Measurements from ENCODE around the gene CBL. TPM values are rescaled to one million over a fixed set of nuclear protein-coding genes. Genes with fewer than 3 reads are reported as not detected.

CBL gene
- total RNA-seq, 1 experiment from 2014 or later: 56.4 TPM

- H3T11ph ChIP-seq (ENCODE audit: low read length): no peak overlapping the region
- H3K14ac ChIP-seq (ENCODE audit: insufficient read depth, low read length): no peak overlapping the region
- Mint-ChIP-seq H3K27ac (no peak overlapping the region), H3K4me1 (no peaks in the 10 kb centered on the region), H3K36me3 (ENCODE audit: insufficient read depth in 1 of 3, low read depth in 3 of 3) (peaks cover 40 to 72% (median 58%) of the 10 kb centered on the region in 3 experiments; a peak in 6 of 7 replicates), H3K27me3 (ENCODE audit: low read depth) (no peaks in the 10 kb centered on the region), H3K9me3 (peaks cover 0 to 4% of the 10 kb centered on the region in 2 experiments; a peak in 2 of 5 replicates), H3K4me3 (no peak overlapping the region)
- no peaks in the 10 kb centered on the region for H3K23me2 ChIP-seq (ENCODE audit: insufficient read length, low read depth, low read length, poor library complexity, severe bottlenecking)
- H2BK120ac ChIP-seq (ENCODE audit: low read depth, low read length, poor library complexity, severe bottlenecking): no peak overlapping the region
- TF ChIP-seq CTCF (conservative IDR thresholded peaks at IDR 0.05): no peak
- no peak overlapping the region for H3K56ac ChIP-seq (ENCODE audit: insufficient read length, low read depth, low read length)
- H3K27ac ChIP-seq (ENCODE audit: insufficient read length, low read depth, low read length): no peak overlapping the region
- no peak overlapping the region for H2BK20ac ChIP-seq (ENCODE audit: low read depth, low read length, poor library complexity, severe bottlenecking)
- H2BK15ac ChIP-seq (ENCODE audit: low read depth, low read length): no peak overlapping the region
- no peak overlapping the region for H2BK5ac ChIP-seq (ENCODE audit: insufficient read length, low read length)
- no peak overlapping the region for H3K4ac ChIP-seq (ENCODE audit: low read depth, low read length)
- H3K9me3 ChIP-seq (ENCODE audit: control insufficient read depth, low read depth, low read length): no peaks in the 10 kb centered on the region
- no peaks in the 10 kb centered on the region for H3K4me1 ChIP-seq (ENCODE audit: insufficient read depth, low read length)
- no peak overlapping the region for H2AK5ac ChIP-seq (ENCODE audit: insufficient read length, low read length)
- H4K91ac ChIP-seq (ENCODE audit: insufficient read length, low read depth, low read length): no peak overlapping the region
- no peaks in the 10 kb centered on the region for H3K79me2 ChIP-seq (ENCODE audit: insufficient read depth, low read length)
- no peaks in the 10 kb centered on the region for H3K27me3 ChIP-seq (ENCODE audit: insufficient read depth, low read length)
- no peaks in the 10 kb centered on the region for H3K79me1 ChIP-seq (ENCODE audit: insufficient read depth, low read depth, low read length, poor library complexity, severe bottlenecking)
- H3K9ac ChIP-seq (ENCODE audit: extremely low read depth, insufficient read length, low read length): no peak overlapping the region
- no peak overlapping the region for H2AFZ ChIP-seq (ENCODE audit: low read length)
- no peak overlapping the region for H2BK12ac ChIP-seq (ENCODE audit: insufficient read length, low read depth, low read length)
- H3K4me2 ChIP-seq (ENCODE audit: insufficient read depth, insufficient read length, low read length): no peak overlapping the region
- DNase-seq: no peak
- no peaks in the 10 kb centered on the region for H4K20me1 ChIP-seq (ENCODE audit: control insufficient read depth, insufficient read depth, insufficient read length)
- whole genome bisulfite sequencing (ENCODE audit: extremely low coverage, insufficient read length, low lambda C conversion rate): no CpG with 5 or more reads among the region's 3 CpGs
- H3K23ac ChIP-seq (ENCODE audit: insufficient read length, low read depth, low read length): no peak overlapping the region
- H4K8ac ChIP-seq (replicated peaks; ENCODE audit: insufficient read length, low read depth, low read length): no peak overlapping the region
- no peak overlapping the region for H4K5ac ChIP-seq (ENCODE audit: insufficient read length, low read depth, low read length)
- no peak overlapping the region for H3K18ac ChIP-seq (ENCODE audit: insufficient read length, low read depth, low read length)
Observed at GRCh38 chr11:119288219-119288618, 82.1 kb downstream of the CBL start.

Measured in H9 (cell line).